Neural crest cell (in vitro differentiated cells): ENCODE data around the gene SNX20. TPM values are rescaled to one million over a fixed set of nuclear protein-coding genes. Genes with fewer than 3 reads are reported as not detected.
A peak's percentile ranks its signal among the peaks of the same experiment; 100 is the strongest.

ENCODE experiments used
- DNase-seq: peaks from one replicate; pipeline ENCODE4 v3.0.0; 2021; ENCODE audit warnings: low read depth, mixed read lengths, low spot score
- H3K27ac Mint-ChIP-seq: one replicate; pipeline ENCODE4 v1.8.0; 2021; ENCODE audit warnings: mild to moderate bottlenecking, mixed read lengths; ENCODE audit not compliant: unreplicated experiment
- H3K27me3 Mint-ChIP-seq: 2 replicates; pipeline ENCODE4 v1.8.0; 2021; ENCODE audit warnings: low read depth, mild to moderate bottlenecking, mixed read lengths
- H3K36me3 Mint-ChIP-seq: 2 replicates; pipeline ENCODE4 v1.8.0; 2021; ENCODE audit warnings: low read depth, mild to moderate bottlenecking, mixed read lengths
- H3K4me1 Mint-ChIP-seq: 2 replicates; pipeline ENCODE4 v1.8.0; 2021; ENCODE audit warnings: mixed read lengths
- H3K4me3 Mint-ChIP-seq: one replicate; pipeline ENCODE4 v1.8.0; 2021; ENCODE audit warnings: mild to moderate bottlenecking, mixed read lengths
- H3K9me3 Mint-ChIP-seq: 2 replicates; pipeline ENCODE4 v1.8.0; 2021; ENCODE audit warnings: mixed read lengths
- CTCF ChIP-seq: fragments of 200-600 bp; sonication (generic); conservative IDR thresholded peaks from 2 replicates; pipeline ENCODE4 v1.5.0; 2021; ENCODE audit warnings: antibody characterized with exemption, mild to moderate bottlenecking
- total RNA-seq: library from RNA; stranded (reverse); gene quantifications from 2 replicates; pipeline ENCODE4 v1.2.1, GENCODE V29; 2021

Gene SNX20
- total RNA-seq, 1 donor from 2014 or later, result not detected

GRCh38 chr16:50696126-50696525 is 15.0 kb upstream of the SNX20 start:
- no peak for TF ChIP-seq CTCF
- peak overlapping the region; percentile 22 for H3K4me3 Mint-ChIP-seq
- peaks cover 34% of the 10 kb centered on the region for H3K4me1 Mint-ChIP-seq
- peaks cover 26% of the 10 kb centered on the region for H3K27me3 Mint-ChIP-seq
- H3K27ac Mint-ChIP-seq, result peak overlapping the region; percentile 2
- no peak for DNase-seq
- H3K36me3 Mint-ChIP-seq, result no peaks in the 10 kb centered on the region
- H3K9me3 Mint-ChIP-seq, result no peaks in the 10 kb centered on the region

- DNase-seq, result no peak
- Mint-ChIP-seq H3K36me3 (no peaks in the 10 kb centered on the region), H3K27ac (no peak overlapping the region), H3K4me1 (peaks cover 34% of the 10 kb centered on the region), H3K4me3 (peak overlapping the region; percentile 22), H3K27me3 (peaks cover 31% of the 10 kb centered on the region), H3K9me3 (no peaks in the 10 kb centered on the region)
- no peak for TF ChIP-seq CTCF
Measured at GRCh38 chr16:50695017-50696000, 14.2 kb upstream of the SNX20 start.

DNA sequence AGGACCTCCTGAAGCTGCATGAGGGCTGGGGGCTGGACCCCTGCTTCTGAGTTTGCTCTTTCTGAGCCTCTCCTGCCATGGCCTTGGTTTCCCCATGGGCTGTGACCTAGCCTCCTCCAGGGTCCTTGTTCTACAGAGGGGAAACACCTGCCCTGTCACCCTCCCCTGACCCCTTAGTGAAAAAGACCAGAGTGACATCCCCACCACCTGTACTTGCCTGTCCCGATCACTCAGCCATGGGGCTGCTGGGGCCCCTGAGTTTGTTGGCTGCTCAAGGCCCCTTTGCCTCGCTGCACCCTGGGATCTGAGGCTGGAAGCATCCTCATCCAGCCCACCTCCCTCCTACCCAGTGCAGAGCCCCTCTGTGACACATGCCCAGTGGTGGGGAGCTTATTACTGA is 13.1 kb upstream of the SNX20 start:
- Mint-ChIP-seq H3K4me1 (peaks cover 34% of the 10 kb centered on the region), H3K4me3 (no peak overlapping the region), H3K27ac (no peak overlapping the region), H3K9me3 (no peaks in the 10 kb centered on the region), H3K27me3 (peaks cover 31% of the 10 kb centered on the region), H3K36me3 (no peaks in the 10 kb centered on the region)
- no peak for DNase-seq
- no peak for TF ChIP-seq CTCF

GRCh38 chr16:50692999-50693781 is 12.1 kb upstream of the SNX20 start, which contains the start of gene NOD2:
Gene NOD2 (plus strand): TSS chr16:50693606. CDS start chr16:50699496, 5,890 bp downstream.
- Mint-ChIP-seq H3K27me3 (peaks cover 33% of the 10 kb centered on the region), H3K27ac (no peak within 1 kb of the TSS), H3K4me1 (peaks cover 28% of the 10 kb centered on the region), H3K9me3 (no peaks in the 10 kb centered on the region), H3K36me3 (no peaks in the 10 kb centered on the region), H3K4me3 (peak within 1 kb of the TSS; percentile 17)
- DNase-seq, result no peak
- no peak for TF ChIP-seq CTCF

GRCh38 chr16:50692644-50692998 is 11.5 kb upstream of the SNX20 start:
- TF ChIP-seq CTCF, result no peak
- H3K27ac Mint-ChIP-seq, result no peak overlapping the region
- DNase-seq, result no peak
- no peaks in the 10 kb centered on the region for H3K9me3 Mint-ChIP-seq
- peaks cover 33% of the 10 kb centered on the region for H3K27me3 Mint-ChIP-seq
- peak overlapping the region; percentile 17 for H3K4me3 Mint-ChIP-seq
- H3K4me1 Mint-ChIP-seq, result peaks cover 27% of the 10 kb centered on the region
- no peaks in the 10 kb centered on the region for H3K36me3 Mint-ChIP-seq
